GM19193 (cell line): ENCODE data around the gene SCGB1D1.

Experiments
- POLR2A ChIP-seq: IDR thresholded peaks from 4 replicates; pipeline ENCODE4 v1.6.1; 2011; ENCODE audit not compliant: insufficient read depth, insufficient read length; ENCODE audit errors: extremely low read depth

SCGB1D1 gene

DNA sequence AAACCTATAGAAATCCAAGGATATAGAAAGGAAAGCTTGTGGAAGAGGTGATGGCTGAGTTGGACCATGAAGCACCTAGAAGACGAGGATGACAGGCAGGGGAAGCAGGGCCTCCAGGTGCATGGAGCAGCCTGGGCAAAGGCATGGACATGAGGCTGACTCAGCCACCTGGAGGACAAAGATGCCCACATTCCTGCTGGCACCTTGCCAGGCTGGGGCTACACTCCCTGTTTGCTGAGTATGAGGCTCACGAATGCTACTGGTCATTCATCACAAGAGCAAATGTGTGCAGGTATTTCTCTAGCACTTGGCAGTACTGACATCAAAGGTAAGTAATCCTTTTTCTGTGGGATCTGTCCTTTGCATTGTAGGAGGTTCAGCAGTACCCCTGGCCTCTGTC is 11.4 kb downstream of the SCGB1D1 start:
- TF ChIP-seq POLR2A: no peak

DNA sequence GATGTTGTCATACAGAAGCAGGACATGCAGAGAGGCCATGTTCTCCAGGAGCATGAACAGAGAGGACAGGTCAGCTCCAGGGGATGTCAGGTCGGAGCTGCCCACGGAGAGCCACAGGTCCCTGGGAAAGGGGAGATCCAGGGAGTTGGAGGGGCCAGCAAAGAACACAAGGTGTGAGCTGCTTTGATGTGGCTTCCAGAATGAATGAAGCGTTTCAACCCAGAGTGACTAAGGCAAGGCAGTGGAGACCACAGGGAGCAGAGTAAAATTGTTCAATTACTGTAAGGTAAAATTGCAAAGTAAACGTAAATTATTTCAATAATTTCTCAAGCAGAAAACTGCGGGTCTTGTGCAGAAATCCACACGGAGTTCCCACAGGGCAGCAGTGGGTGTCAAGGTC is 12.9 kb downstream of the SCGB1D1 start:
- TF ChIP-seq POLR2A: no peak

DNA sequence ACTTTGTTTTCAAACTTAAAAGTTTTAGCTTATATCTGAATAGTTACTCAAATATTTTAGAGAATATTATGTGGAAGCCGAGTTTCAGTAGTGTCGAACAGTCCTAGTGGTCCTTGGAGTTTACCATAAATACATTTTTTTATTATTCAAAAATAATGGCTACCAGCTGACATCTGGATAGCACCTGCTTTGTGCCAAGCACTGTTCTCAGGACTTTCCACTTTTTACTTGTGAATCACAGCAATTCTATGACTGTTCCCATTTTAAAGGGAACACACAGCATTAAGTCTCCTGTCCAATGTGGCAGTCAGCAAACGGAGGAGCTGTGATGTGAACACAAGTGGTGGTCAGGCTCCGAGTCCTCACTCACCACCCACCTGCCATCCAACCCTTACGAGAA is 14.4 kb downstream of the SCGB1D1 start:
- no peak for TF ChIP-seq POLR2A

DNA sequence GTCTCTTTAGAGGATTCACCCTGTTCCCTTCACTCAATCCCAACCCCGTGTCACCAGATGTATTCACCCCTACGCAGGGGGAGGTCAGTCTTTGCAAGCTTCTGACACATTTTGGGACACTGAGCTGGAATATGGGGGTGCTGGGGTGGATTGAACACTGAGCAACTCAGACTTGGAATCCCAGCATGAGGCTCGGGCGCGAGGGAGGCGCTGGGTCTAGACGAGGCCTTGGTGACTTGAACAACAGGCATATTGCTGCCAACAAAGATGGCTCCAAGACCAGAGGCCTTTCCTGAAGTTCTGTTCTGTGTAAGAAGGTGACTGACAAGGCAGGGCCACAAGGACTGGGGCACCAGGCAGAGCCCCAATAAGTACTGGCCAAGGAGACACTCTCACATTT is 15.4 kb downstream of the SCGB1D1 start:
- no peak for TF ChIP-seq POLR2A

DNA sequence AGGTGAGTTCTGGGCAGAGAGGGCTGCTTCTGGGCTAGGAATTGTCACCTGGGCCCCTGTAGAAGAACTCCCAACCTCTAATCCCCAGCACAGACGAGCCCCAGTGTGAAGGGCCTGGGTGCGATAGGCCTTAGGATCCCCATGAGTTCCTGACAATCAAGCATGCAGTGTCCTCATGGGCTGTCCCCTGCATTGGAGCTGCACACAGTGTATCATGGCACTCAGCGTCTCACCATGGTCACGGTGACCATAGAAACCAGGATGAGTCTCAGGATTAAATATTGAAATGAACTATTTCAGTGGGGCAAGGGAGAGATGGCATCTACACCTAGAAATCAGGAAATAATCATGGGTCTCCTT is 18.7 kb downstream of the SCGB1D1 start:
- TF ChIP-seq POLR2A: no peak

DNA sequence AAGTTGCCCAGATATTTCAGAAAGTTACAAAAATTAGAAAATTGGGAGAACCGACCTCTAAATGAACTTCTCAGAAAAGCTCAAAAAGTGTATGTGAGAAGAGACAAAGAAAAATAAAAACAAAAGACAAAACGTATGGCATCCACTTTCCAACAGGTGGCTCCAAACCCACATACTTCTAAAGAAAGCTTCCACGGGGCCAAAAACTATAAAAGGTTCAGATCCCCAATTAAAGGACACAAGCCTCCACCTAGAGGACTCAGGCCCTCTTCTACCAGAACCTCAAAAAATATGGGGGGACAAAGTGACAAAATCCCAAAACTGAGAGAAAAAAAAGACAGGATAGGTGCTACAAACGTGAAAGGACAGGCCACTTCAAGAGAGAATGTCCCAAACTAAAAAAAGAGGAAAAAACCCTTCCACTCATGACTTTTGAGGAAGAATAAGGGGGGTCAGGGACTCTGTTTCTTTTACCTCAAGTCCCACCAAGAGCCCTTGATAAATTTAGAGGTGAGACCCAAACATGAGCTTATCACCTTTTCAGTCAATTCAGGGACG is 27.3 kb downstream of the SCGB1D1 start:
- TF ChIP-seq POLR2A: no peak

DNA sequence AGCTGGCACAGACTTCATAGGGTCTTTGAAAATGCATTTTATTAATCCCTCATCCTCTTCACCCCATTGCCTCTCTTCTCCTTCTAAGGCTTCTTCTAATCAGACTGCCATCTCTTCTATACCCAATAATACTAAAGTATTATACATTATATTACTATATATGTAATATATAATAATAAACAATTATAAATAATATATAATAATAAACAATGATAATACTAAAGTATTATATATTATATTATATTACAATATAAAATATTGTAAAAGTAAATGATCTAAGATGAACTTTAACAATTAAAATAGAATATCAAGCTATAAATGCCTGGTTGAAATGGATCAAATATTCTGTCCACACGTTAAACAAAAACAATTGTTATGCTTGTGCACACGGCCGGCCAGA is 31.5 kb downstream of the SCGB1D1 start:
- no peak for TF ChIP-seq POLR2A

DNA sequence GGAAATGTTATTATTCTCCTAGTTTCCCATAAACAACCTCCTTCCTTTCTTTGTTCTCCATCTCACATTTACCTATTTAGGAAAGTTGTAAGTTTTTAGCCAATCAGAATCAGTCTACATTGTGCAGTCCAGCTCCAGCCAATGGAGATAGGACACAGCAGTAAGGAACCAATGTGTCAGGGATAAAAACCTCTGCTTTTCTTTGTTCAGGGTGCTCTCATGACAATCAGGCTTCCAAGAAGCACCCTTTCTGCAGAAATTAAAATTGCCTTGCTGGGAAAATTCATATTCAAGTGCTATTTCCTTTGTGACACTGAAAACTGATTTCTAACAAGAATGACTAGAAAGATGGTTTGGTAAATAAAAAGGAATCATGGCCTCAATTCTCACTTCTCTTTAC is 33.1 kb downstream of the SCGB1D1 start:
- TF ChIP-seq POLR2A: no peak

DNA sequence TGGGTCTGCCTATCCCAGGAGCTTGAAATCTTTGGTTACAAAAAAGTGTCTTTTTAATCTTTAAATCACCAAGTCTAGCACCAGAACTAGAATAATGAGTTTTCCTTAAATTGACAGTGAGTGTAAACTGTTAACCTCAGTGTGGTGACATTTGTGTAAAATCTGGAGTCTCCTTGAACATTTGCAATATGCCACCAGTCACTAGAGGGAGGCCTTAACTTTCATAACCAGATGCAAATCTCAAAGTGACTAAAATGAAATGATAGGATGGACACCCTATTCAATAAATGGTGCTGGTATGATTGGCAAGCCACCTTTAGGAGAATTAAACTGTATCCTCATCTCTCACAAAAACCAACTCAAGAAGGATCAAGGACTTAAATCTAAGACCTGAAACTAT is 43.7 kb downstream of the SCGB1D1 start:
- no peak for TF ChIP-seq POLR2A

DNA sequence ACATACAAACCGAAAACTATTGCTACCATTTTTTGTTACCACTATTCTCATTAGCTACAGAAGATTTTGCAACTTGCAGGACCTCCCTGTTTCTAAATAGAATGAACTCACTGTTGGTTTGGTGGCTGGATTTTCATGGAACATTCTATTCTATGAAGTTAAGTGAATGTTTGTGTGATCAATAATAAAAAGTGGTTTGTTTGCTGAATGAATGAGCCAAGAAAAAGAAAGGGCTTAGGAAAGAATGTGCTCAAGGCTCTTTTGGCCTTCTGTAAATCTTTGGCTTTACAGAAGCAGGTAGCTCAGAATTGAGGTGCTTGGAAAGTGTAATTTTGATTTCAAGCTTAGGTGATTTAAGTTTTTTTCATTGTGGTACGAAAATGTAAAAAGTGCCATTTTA is 46.2 kb downstream of the SCGB1D1 start:
- TF ChIP-seq POLR2A: no peak

DNA sequence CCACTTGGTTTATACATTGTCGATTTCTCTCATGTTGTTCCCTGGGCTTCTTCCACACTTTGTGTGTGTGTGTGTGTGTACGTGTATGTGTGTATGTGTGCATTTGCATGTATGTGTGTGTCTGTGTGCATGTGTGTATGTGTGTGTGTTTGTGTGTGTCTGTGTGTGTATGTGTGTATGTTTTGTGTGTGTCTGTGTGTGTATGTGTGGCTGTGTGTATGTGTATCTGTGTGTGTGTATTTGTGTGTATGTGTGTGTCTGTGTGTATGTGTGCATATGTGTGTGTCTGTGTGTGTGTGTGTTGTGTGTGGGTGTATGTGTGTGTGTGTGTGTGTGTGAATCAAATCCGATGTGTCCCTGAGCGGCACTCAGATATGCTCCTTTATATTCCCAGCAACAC is 47.5 kb downstream of the SCGB1D1 start:
- TF ChIP-seq POLR2A: no peak

DNA sequence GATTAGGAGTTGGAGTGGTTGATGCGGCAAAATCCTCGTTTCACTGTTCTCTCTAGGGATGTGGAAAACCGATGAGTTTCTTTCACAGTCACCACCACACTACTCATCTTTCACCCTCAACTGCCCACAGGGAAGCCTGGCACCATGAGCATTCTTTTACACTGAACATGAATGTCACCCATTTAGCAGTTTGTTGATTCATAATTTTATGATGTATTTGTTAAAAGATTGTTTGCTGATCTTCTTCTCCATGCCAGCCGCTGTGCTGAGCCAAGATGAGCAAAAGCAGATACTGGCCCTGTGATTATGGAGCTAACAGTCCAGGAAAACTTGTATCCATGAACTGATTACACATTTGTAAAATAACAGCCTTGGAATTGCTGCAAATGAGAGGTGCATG is 48.1 kb downstream of the SCGB1D1 start:
- no peak for TF ChIP-seq POLR2A

DNA sequence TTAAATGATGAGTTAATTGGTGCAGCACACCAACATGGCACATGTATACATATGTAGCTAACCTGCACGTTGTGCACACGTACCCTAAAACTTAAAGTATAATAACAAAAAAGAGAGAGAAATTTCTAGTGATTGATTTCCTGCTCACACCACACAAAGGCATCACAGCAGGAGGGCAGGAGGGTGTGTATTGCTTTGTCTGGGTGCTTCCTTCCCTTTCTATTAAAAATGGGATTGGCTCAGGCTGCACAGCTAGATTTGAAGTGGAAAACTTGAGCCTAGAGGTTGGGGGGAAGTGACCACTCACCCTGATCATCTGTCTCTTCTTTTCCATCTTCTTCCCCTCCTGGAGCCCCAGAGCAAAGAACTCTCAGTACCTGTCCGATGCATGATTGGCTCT is 51.1 kb downstream of the SCGB1D1 start:
- no peak for TF ChIP-seq POLR2A

DNA sequence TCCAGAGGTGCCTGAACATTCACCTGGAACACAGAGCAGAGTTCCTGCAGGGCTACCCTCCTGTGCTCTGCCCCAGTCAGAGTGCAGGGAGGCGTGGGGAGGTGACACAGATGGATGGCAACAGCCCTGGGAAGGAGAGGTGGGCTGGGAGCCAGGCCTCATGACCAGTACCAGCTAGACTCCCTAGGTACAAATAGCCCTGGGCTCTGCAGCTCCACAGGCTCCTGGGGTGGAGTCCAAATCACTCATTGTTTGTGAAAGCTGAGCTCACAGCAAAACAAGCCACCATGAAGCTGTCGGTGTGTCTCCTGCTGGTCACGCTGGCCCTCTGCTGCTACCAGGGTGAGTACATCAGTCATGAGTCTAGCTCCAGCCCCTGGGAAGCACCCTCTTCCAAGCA is 52.0 kb downstream of the SCGB1D1 start, which contains the start of gene SCGB1D2:
TSS of gene SCGB1D2 (plus strand) at position 219 of the 400 bp plus-strand sequence. CDS start at position 288, 69 bp downstream.
- TF ChIP-seq POLR2A: no peak
